Measurements from ENCODE around the gene FAM107B. TPM values are rescaled to one million over a fixed set of nuclear protein-coding genes. Genes with fewer than 3 reads are reported as not detected.

The FAM107B gene
- total and polyA plus RNA-seq, 2 donors (not counting 3 experiments of a cell fraction or from before 2014, with no cell fraction given): 39.2 to 176 TPM

GRCh38 chr10:14535457-14536130 lies 239.1 kb downstream of the FAM107B start:
- CTCF ChIA-PET: interaction anchor here (1.1 to 3.9 kb wide), 4 partner anchors 8 to 302 kb away, joined by 3 to 23 read pairs (median 9); partner anchors contain the start of genes CDNF, HSPA14 and MSANTD7
- intact Hi-C loops (cut with micrococcal nuclease): loop anchor here (2.0 to 5.0 kb wide), 4 partner anchors 43 to 437 kb away; partner anchors contain the start of genes CDNF, HSPA14 and MSANTD7
- Histone ChIP-seq H3K79me2 (ENCODE audit: control insufficient read depth, insufficient read depth, low read length) (peaks cover 97% of the 10 kb centered on the region), H3K9me1 (replicated peaks; ENCODE audit: control insufficient read depth, extremely low read depth, insufficient read depth, low read length) (no peaks in the 10 kb centered on the region), H4K20me1 (replicated peaks; ENCODE audit: control insufficient read depth, extremely low read depth, insufficient read depth, low read length) (peaks cover 7% of the 10 kb centered on the region), H3K4me3 (replicated peaks in 1 of 3; ENCODE audit: insufficient read depth in 1 of 3, low read depth in 1 of 3, low read length in 3 of 3) (no peak overlapping the region), H3K27me3 (ENCODE audit: control insufficient read depth in 2 of 2, insufficient read depth in 2 of 2, low read length in 2 of 2) (no peaks in the 10 kb centered on the region), H3K27ac (ENCODE audit: insufficient read depth, low read depth, low read length) (no peak overlapping the region), H3K4me2 (ENCODE audit: insufficient read depth, low read length) (no peak overlapping the region), H3K9ac (replicated peaks; ENCODE audit: extremely low read depth, insufficient read depth, low read length) (no peak overlapping the region), H3K4me1 (ENCODE audit: control insufficient read depth, extremely low read depth, insufficient read depth, low read length) (peaks cover 4% of the 10 kb centered on the region), H2AFZ (ENCODE audit: low read depth, low read length) (no peak overlapping the region), H3K36me3 (ENCODE audit: control insufficient read depth in 2 of 2, extremely low read depth in 1 of 2, insufficient read depth in 2 of 2, low read length in 2 of 2) (peaks cover 5 to 27% of the 10 kb centered on the region in 2 experiments), H3K9me3 (replicated peaks; ENCODE audit: control insufficient read depth, insufficient read depth, low read length) (no peaks in the 10 kb centered on the region)
- BruUV-seq (replicated peaks): no TSS peak
- TF ChIP-seq POLR2A (IDR thresholded peaks at IDR 0.05; ENCODE audit: low read depth, low read length): no peak
- no peak for TF ChIP-seq JUN (IDR thresholded peaks at IDR 0.05; ENCODE audit: borderline replicate concordance, insufficient read depth, insufficient read length, low read depth)
- TF ChIP-seq MYC (IDR thresholded peaks at IDR 0.05; ENCODE audit: low read depth, low read length): no peak
- no peak for TF ChIP-seq POLR2AphosphoS5 (IDR thresholded peaks at IDR 0.05; ENCODE audit: insufficient read depth, low read depth, low read length)
- no peak for DNase-seq (ENCODE audit: low read depth, low spot score)
- POLR2A ChIA-PET: no interaction called here
- no peak for FAIRE-seq
- dilution Hi-C loops (cut with MboI; ENCODE audit: extremely low pct_ligation_motif_present, low sequenced_read_pairs): no loop called here

GRCh38 chr10:14534152-14534551 lies 240.5 kb downstream of the FAM107B start:
- no peak for FAIRE-seq
- H3K79me2 ChIP-seq (ENCODE audit: control insufficient read depth, insufficient read depth, low read length): peaks cover 94% of the 10 kb centered on the region
- dilution Hi-C loops (cut with MboI; ENCODE audit: extremely low pct_ligation_motif_present, low sequenced_read_pairs) (no loop called here), intact Hi-C loops (cut with micrococcal nuclease) (no loop called here)
- no peak overlapping the region for H2AFZ ChIP-seq (ENCODE audit: low read depth, low read length)
- DNase-seq (ENCODE audit: low read depth, low spot score): no peak
- no peaks in the 10 kb centered on the region for H3K9me3 ChIP-seq (replicated peaks; ENCODE audit: control insufficient read depth, insufficient read depth, low read length)
- no peak overlapping the region for H3K4me2 ChIP-seq (ENCODE audit: insufficient read depth, low read length)
- H3K4me1 ChIP-seq (ENCODE audit: control insufficient read depth, extremely low read depth, insufficient read depth, low read length): peaks cover 13% of the 10 kb centered on the region
- TF ChIP-seq GATA2 (IDR thresholded peaks at IDR 0.05; ENCODE audit: insufficient read depth, insufficient read length, low read depth, low read length) (no peak), JUN (IDR thresholded peaks at IDR 0.05; ENCODE audit: borderline replicate concordance, insufficient read depth, insufficient read length, low read depth) (no peak), MAX (IDR thresholded peaks at IDR 0.05; ENCODE audit: insufficient read depth, insufficient read length) (no peak), FOS (IDR thresholded peaks at IDR 0.05; ENCODE audit: borderline replicate concordance, insufficient read depth, low read length) (no peak), CTCF (IDR thresholded peaks at IDR 0.05; ENCODE audit: extremely low read depth in 1 of 2, insufficient read depth in 1 of 2, low read depth in 1 of 2, low read length in 2 of 2) (no peak)
- peaks cover 3% of the 10 kb centered on the region for H4K20me1 ChIP-seq (replicated peaks; ENCODE audit: control insufficient read depth, extremely low read depth, insufficient read depth, low read length)
- ChIA-PET CTCF (interaction anchor here (0.7 to 1.2 kb wide), 3 partner anchors 9 to 289 kb away, joined by 3 to 6 read pairs (median 3); no protein-coding TSS in a partner anchor), POLR2A (no interaction called here)
- no peak overlapping the region for H3K4me3 ChIP-seq (replicated peaks in 1 of 3; ENCODE audit: insufficient read depth in 1 of 3, low read depth in 1 of 3, low read length in 3 of 3)
- no peaks in the 10 kb centered on the region for H3K27me3 ChIP-seq (ENCODE audit: control insufficient read depth in 2 of 2, insufficient read depth in 2 of 2, low read length in 2 of 2)
- H3K27ac ChIP-seq (ENCODE audit: insufficient read depth, low read depth, low read length): no peak overlapping the region
- H3K9me1 ChIP-seq (replicated peaks; ENCODE audit: control insufficient read depth, extremely low read depth, insufficient read depth, low read length): no peaks in the 10 kb centered on the region
- no TSS peak for BruUV-seq (replicated peaks)
- H3K9ac ChIP-seq (replicated peaks; ENCODE audit: extremely low read depth, insufficient read depth, low read length): no peak overlapping the region
- H3K36me3 ChIP-seq (ENCODE audit: control insufficient read depth in 2 of 2, extremely low read depth in 1 of 2, insufficient read depth in 2 of 2, low read length in 2 of 2): peaks cover 15 to 22% of the 10 kb centered on the region in 2 experiments

All from endothelial cell of umbilical vein (primary cell).